ENCODE data around the gene MORF4L2. TPM values are rescaled to one million over a fixed set of nuclear protein-coding genes. Genes with fewer than 3 reads are reported as not detected.

MORF4L2 gene
- total RNA-seq, 3 donors from 2014 or later (not counting 1 experiment from before 2014, with no cell fraction given) = 136 to 227 (median 141) TPM

GRCh38 chrX:103727115-103727514 is 40.6 kb upstream of the MORF4L2 start:
- Mint-ChIP-seq H3K27ac (no peak overlapping the region), H3K4me1 (peaks cover 8 to 14% of the 10 kb centered on the region in 2 donors), H3K36me3 (no peaks in the 10 kb centered on the region), H3K27me3 (ENCODE audit: low read depth in 2 of 2) (peaks cover 3 to 5% of the 10 kb centered on the region in 2 donors), H3K9me3 (no peaks in the 10 kb centered on the region), H3K4me3 (no peak overlapping the region)
- Histone ChIP-seq H3K27me3 (ENCODE audit: control insufficient read depth, insufficient read depth, low read length) (no peaks in the 10 kb centered on the region), H3K4me3 (ENCODE audit: low read length) (no peak overlapping the region), H3K9me3 (ENCODE audit: control insufficient read depth, insufficient read depth, low read length) (no peaks in the 10 kb centered on the region), H3K27ac (ENCODE audit: low read length) (no peak overlapping the region), H3K4me1 (ENCODE audit: control insufficient read depth, insufficient read depth, low read length) (peaks cover 4% of the 10 kb centered on the region), H3K36me3 (ENCODE audit: control insufficient read depth, insufficient read depth, low read length) (no peaks in the 10 kb centered on the region)
- ATAC-seq (no peak), DNase-seq (no peak)
- intact Hi-C loops (cut with micrococcal nuclease) = no loop called here
- 100% methylated on average over 3 of the region's 4 CpGs for WGBS (ENCODE audit: insufficient coverage)
- no peak for TF ChIP-seq CTCF (IDR thresholded peaks at IDR 0.05)

GRCh38 chrX:103726477-103726876 is 40.0 kb upstream of the MORF4L2 start:
- peaks cover 4% of the 10 kb centered on the region for H3K4me1 ChIP-seq (ENCODE audit: control insufficient read depth, insufficient read depth, low read length)
- DNase-seq (no peak), ATAC-seq (no peak)
- no peak overlapping the region for H3K27ac ChIP-seq (ENCODE audit: low read length)
- intact Hi-C loops (cut with micrococcal nuclease) = no loop called here
- whole genome bisulfite sequencing (ENCODE audit: insufficient coverage) = 72% methylated on average over 5 of the region's 5 CpGs
- Mint-ChIP-seq H3K36me3 (no peaks in the 10 kb centered on the region), H3K4me3 (no peak overlapping the region), H3K27ac (no peak overlapping the region), H3K9me3 (no peaks in the 10 kb centered on the region), H3K27me3 (ENCODE audit: low read depth in 2 of 2) (peaks cover 0 to 2% of the 10 kb centered on the region in 2 donors), H3K4me1 (peaks cover 8 to 14% of the 10 kb centered on the region in 2 donors)
- no peaks in the 10 kb centered on the region for H3K27me3 ChIP-seq (ENCODE audit: control insufficient read depth, insufficient read depth, low read length)
- no peak overlapping the region for H3K4me3 ChIP-seq (ENCODE audit: low read length)
- H3K9me3 ChIP-seq (ENCODE audit: control insufficient read depth, insufficient read depth, low read length) = no peaks in the 10 kb centered on the region
- H3K36me3 ChIP-seq (ENCODE audit: control insufficient read depth, insufficient read depth, low read length) = no peaks in the 10 kb centered on the region
- no peak for TF ChIP-seq CTCF (IDR thresholded peaks at IDR 0.05)

GRCh38 chrX:103722505-103722904 is 36.0 kb upstream of the MORF4L2 start:
- Mint-ChIP-seq H3K9me3 (no peaks in the 10 kb centered on the region), H3K27ac (no peak overlapping the region), H3K27me3 (ENCODE audit: low read depth in 2 of 2) (peaks cover 0 to 10% of the 10 kb centered on the region in 2 donors), H3K4me3 (no peak overlapping the region), H3K36me3 (no peaks in the 10 kb centered on the region), H3K4me1 (no peaks in the 10 kb centered on the region)
- Histone ChIP-seq H3K27ac (ENCODE audit: low read length) (no peak overlapping the region), H3K9me3 (ENCODE audit: control insufficient read depth, insufficient read depth, low read length) (no peaks in the 10 kb centered on the region), H3K36me3 (ENCODE audit: control insufficient read depth, insufficient read depth, low read length) (no peaks in the 10 kb centered on the region), H3K4me3 (ENCODE audit: low read length) (no peak overlapping the region), H3K27me3 (ENCODE audit: control insufficient read depth, insufficient read depth, low read length) (no peaks in the 10 kb centered on the region), H3K4me1 (ENCODE audit: control insufficient read depth, insufficient read depth, low read length) (no peaks in the 10 kb centered on the region)
- TF ChIP-seq CTCF (IDR thresholded peaks at IDR 0.05) = no peak
- intact Hi-C loops (cut with micrococcal nuclease) = no loop called here
- no peak for ATAC-seq
- 94% methylated on average over 3 of the region's 3 CpGs for WGBS (ENCODE audit: insufficient coverage)
- no peak for DNase-seq

GRCh38 chrX:103718120-103718519 is 31.6 kb upstream of the MORF4L2 start:
- H3K27me3 ChIP-seq (ENCODE audit: control insufficient read depth, insufficient read depth, low read length) = no peaks in the 10 kb centered on the region
- no peaks in the 10 kb centered on the region for H3K9me3 Mint-ChIP-seq
- DNase-seq (no peak), ATAC-seq (no peak)
- no peak overlapping the region for H3K4me3 ChIP-seq (ENCODE audit: low read length)
- H3K4me1 Mint-ChIP-seq = no peaks in the 10 kb centered on the region
- H3K9me3 ChIP-seq (ENCODE audit: control insufficient read depth, insufficient read depth, low read length) = no peaks in the 10 kb centered on the region
- intact Hi-C loops (cut with micrococcal nuclease) = no loop called here
- H3K27ac Mint-ChIP-seq = no peak overlapping the region
- peaks cover 4 to 10% of the 10 kb centered on the region in 2 donors for H3K27me3 Mint-ChIP-seq (ENCODE audit: low read depth in 2 of 2)
- H3K36me3 ChIP-seq (ENCODE audit: control insufficient read depth, insufficient read depth, low read length) = no peaks in the 10 kb centered on the region
- H3K4me1 ChIP-seq (ENCODE audit: control insufficient read depth, insufficient read depth, low read length) = no peaks in the 10 kb centered on the region
- no peak overlapping the region for H3K27ac ChIP-seq (ENCODE audit: low read length)
- TF ChIP-seq CTCF (IDR thresholded peaks at IDR 0.05) = no peak
- WGBS (ENCODE audit: insufficient coverage) = 74% methylated on average over 3 of the region's 4 CpGs
- H3K36me3 Mint-ChIP-seq = no peaks in the 10 kb centered on the region
- H3K4me3 Mint-ChIP-seq = no peak overlapping the region

Measured in natural killer cell (primary cell).